HG02623 (cell line): ENCODE measurements around the gene KCNIP1.

Experiments
- ATAC-seq: cut with Tn5 transposase; IDR thresholded peaks from one replicate; pipeline ENCODE4 v1.9.1; 2021; ENCODE audit warnings: moderate library complexity; ENCODE audit not compliant: unreplicated experiment

KCNIP1 gene

GRCh38 chr5:170694911-170695310 is 191.1 kb downstream of the KCNIP1 start:
- ATAC-seq: no peak

GRCh38 chr5:170697031-170697430 is 193.2 kb downstream of the KCNIP1 start:
- no peak for ATAC-seq

GRCh38 chr5:170700503-170700902 is 196.7 kb downstream of the KCNIP1 start:
- ATAC-seq: no peak

- no peak for ATAC-seq
Measured at GRCh38 chr5:170701334-170701733, 197.5 kb downstream of the KCNIP1 start.

GRCh38 chr5:170704417-170705192 is 200.8 kb downstream of the KCNIP1 start:
- ATAC-seq: no peak

- no peak for ATAC-seq
Measured at GRCh38 chr5:170709640-170710039, 205.8 kb downstream of the KCNIP1 start.

- no peak for ATAC-seq
Measured at GRCh38 chr5:170711300-170711699, 207.5 kb downstream of the KCNIP1 start.

GRCh38 chr5:170715141-170715540 is 211.3 kb downstream of the KCNIP1 start:
- ATAC-seq: no peak

GRCh38 chr5:170716396-170716795 is 212.6 kb downstream of the KCNIP1 start:
- no peak for ATAC-seq

- ATAC-seq: no peak
Measured at GRCh38 chr5:170719551-170719950, 215.7 kb downstream of the KCNIP1 start.

- ATAC-seq: no peak
Measured at GRCh38 chr5:170720179-170720578, 216.4 kb downstream of the KCNIP1 start.

GRCh38 chr5:170720984-170721383 is 217.2 kb downstream of the KCNIP1 start:
- ATAC-seq: no peak

- no peak for ATAC-seq
Measured at GRCh38 chr5:170721681-170722080, 217.9 kb downstream of the KCNIP1 start.

- no peak for ATAC-seq
Measured at GRCh38 chr5:170722316-170722715, 218.5 kb downstream of the KCNIP1 start.

- no peak for ATAC-seq
Measured at GRCh38 chr5:170731052-170731451, 227.2 kb downstream of the KCNIP1 start.

- no peak for ATAC-seq
Measured at GRCh38 chr5:170732685-170733084, 228.9 kb downstream of the KCNIP1 start.

- no peak for ATAC-seq
Measured at GRCh38 chr5:170736966-170737365, 233.1 kb downstream of the KCNIP1 start.

- ATAC-seq: no peak
Measured at GRCh38 chr5:170737591-170737990, 233.8 kb downstream of the KCNIP1 start.

GRCh38 chr5:170738840-170739239 is 235.0 kb downstream of the KCNIP1 start:
- no peak for ATAC-seq

GRCh38 chr5:170739446-170739845 is 235.6 kb downstream of the KCNIP1 start:
- no peak for ATAC-seq

GRCh38 chr5:170740551-170741205 is 236.9 kb downstream of the KCNIP1 start:
- no peak for ATAC-seq

- ATAC-seq: no peak
Measured at GRCh38 chr5:170741801-170742200, 238.0 kb downstream of the KCNIP1 start.

GRCh38 chr5:170743876-170744212 is 240.0 kb downstream of the KCNIP1 start:
- no peak for ATAC-seq
